Measurements from ENCODE around the gene FBXO38.

The FBXO38 gene

DNA sequence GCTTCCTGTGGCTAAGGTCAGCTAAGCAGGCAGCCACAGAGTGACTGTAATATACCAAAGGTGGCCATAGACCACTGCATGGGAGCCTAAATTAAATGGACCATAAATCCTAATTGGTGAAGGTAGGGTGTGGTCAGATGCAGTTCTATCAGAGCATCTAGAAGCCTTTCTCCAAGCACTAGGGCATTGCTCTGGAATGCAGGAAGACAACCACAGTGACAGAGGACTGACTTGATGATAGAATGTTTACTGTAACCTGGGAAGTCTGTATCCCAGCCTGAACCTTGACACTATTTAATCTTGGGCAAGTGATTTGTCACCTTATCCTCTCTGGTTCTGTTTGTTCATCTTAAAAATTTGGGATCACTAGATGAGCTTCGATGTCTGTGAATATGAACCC, 2.3 kb downstream of the FBXO38 start:
- DNase-seq (ENCODE audit: low read depth in 2 of 2): no peak

DNA sequence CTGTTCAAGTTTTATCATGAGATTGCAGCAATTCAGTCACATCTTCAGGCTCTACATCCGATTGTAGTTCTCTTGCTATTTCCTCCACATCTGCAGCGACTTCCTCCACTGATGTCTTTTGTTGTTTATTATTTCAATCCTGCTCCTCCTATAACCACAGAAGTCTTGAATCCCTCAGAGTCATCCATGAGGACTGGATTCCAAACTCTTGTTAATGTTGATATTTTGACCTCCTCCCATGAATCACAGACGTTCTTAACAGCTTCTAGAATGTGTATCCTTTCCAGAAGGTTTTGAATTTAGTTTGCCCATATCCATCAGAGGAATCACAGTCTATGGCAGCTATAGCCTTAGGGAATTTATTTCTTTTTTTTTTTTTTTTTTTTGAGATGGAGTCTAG, 3.6 kb downstream of the FBXO38 start:
- no peak for DNase-seq (ENCODE audit: low read depth in 2 of 2)

DNA sequence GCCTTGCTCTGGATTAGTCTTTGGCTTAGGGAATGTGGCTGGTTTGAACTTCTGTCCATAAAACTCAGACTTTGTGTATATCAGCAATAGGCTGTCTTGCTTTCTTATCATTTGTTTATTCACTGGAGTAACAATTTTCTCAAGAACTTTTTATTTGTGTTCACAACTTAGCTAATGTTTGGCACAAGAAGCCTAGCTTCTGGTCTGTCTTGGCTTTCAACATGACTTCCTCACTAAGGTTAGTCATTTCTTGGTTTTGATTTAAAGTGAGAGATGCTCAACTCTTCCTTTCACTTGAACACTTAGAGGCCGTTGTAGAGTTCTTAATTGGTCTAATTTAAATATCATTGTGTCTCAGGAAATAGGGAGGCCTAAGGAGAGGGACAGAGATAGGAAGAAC, 4.9 kb downstream of the FBXO38 start:
- no peak for DNase-seq (ENCODE audit: low read depth in 2 of 2)

DNA sequence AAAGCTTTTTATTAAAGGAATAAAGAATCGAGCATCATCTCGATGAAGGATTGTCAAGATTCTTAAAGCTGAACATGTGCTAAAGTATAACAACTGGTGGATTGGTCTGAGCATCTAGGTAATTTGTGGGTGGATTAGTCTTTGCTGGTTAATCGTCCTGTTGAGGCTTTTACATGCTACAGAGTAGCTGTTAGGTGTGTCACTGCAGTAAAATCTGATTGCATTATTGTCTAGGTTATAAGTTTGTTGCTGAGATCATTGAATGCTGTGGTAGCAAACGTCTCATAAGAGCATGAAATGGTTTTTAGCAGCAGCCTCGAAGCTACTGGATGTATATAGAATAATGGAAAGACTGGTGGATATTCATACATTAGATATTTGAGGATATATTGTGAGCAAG, 7.2 kb downstream of the FBXO38 start:
- no peak for DNase-seq (ENCODE audit: low read depth in 2 of 2)

DNA sequence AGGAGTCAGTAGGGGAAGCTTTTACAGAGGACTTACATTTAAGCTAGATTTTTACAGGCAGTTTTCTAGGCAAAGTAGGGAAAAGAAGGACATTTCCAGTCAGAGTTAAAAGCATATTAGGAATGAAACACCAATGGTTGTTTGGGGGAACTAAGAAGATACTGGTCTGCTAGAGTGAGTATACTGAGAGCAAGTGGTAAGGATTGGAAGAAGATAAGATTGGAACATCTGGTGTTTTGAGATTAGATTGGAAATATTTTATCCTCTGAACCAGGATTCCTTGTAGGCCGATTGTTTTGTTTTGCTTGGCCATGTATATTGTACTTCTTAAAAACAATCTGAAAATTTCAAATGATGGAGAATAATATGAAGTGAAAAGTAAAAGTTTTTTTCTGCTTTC, 7.7 kb downstream of the FBXO38 start:
- no peak for DNase-seq (ENCODE audit: low read depth in 2 of 2)

DNA sequence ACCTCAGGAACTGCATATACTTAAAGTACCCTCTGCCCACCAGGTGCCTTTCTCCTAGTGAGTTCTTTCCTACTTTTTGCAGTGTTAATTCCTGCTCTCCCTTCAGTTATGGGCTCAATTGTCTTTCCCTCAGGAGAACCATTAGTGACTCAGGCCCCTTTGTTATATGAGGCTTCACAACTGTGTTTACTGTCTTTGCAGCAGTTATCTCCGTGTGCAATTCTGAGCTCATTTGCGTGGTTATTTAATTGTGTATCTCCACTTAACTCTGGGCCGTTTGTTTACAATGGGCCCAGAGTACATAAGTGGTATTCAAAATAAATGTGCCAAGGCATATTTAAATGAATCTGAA, 9.6 kb downstream of the FBXO38 start:
- DNase-seq (ENCODE audit: low read depth in 2 of 2): no peak

DNA sequence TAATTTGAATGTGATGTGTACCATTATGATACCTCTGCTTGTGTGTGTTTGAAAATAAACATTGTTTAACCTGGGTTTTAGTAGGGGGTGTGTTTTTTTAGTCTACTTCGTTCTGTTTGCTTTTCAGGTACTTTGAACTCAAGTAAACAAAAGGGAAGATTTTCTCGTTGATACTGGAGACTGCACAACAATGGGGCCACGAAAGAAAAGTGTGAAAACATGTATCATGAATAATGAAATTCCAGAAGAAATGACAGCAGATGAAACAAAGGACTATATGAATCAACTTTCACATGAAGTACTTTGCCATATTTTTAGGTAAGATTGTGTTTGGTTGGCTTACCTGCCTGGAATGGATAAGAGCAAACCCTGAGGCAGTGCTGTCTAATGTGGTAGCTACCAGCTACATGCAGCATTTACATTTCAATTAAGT, 10.8 kb downstream of the FBXO38 start:
- no peak for DNase-seq (ENCODE audit: low read depth in 2 of 2)

DNA sequence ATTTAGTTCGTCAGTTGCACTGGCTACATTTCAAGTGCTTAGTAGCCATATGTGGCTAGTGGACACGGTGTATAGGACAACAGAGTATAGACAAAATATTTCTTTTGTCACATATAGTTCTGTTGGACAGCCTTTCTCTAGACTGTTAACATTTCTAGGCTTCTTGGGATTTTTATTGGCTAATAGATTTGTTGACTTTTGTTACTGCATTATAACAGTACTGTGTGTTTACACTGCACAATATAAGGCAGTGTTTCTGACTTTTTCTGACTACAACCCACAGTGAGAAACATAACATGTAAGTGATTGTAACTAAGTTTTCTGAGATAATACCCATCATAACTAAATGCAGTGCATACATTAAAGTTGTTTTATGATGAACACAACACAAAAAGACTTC, 11.3 kb downstream of the FBXO38 start:
- no peak for DNase-seq (ENCODE audit: low read depth in 2 of 2)

DNA sequence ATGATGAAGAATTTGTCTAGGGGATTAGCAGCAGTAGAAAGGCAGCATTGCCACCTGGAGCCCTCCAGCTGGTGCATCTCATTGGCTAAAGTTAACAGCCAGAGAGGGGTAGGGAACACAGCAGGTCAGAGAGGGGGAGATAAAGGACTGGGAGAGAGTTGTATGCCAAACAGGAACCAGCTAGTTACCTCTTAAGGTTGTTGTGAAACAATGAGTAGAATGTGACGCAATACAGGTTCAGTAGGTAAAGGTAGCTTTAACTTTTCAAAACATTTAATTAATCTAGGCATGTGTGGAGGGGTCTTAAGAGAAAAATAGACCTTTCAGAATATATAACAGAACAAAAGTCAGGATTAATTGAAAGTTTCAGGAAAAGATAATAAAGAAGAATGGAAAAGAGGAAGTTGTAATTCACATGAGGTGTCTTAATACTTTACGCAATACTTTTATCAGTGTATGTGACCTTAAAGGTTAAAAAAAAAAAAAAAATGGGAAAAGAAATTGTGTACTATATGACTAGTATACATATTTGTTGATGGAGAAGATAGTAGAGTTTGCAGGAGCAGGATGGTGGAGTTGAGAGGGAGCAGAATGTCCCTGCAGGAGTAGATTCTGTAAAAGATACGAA, 14.3 kb downstream of the FBXO38 start:
- DNase-seq (ENCODE audit: low read depth in 2 of 2): no peak

DNA sequence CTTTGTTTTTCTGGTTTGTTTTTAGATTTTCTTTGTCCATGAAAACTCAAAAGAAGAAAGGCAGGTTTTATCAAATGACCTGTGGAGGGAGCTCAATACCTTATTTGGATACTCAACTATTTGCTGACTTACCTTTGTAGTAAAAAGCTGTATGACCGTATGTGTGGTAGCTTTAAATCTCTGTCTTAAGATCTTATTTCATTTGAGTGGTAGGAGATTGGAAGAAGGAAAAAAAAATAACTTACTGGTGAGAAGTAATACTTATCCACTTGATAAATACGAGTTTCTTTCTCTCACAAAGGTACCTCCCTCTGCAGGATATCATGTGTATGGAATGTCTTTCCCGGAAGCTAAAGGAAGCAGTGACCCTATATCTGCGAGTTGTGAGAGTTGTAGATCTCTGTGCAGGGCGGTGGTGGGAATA, 15.0 kb downstream of the FBXO38 start:
- DNase-seq (ENCODE audit: low read depth in 2 of 2): no peak

DNA sequence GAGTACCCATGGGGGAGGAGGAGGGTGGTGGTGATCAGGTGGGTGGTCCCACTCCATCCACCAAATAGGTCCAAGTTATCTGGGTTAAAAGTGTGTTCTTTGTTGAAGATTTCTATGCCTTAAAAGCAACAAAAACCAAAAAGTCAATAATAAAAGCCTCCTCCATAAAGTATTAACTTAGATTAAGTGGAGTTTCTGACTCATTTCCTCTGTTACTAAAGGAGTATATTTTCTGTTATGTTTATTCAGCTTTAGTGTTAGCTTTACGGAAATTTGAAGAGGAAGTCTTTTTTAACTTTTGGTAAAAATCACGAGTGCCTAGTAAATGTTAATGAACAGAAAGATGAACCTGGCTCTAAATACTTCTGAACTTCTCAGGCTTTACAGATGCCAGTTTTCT, 17.8 kb downstream of the FBXO38 start:
- no peak for DNase-seq (ENCODE audit: low read depth in 2 of 2)

DNA sequence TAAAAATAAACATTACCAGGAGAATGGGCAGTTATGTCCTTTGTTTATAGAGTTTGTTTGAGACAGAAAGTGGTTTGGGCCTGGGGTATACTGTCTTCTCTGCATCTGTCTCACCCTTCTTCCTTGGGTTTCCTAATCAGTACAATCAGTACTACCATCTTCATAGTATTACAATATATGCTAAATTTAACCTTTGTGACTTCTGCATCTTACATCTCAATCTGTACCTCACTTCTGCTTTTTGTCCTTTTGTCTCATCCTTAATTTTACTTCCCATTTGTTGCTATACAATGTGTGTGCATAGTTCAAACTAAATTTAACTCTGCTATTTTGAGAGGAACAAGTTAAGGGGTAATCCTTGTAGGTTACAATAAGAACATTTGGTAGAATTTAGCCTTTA, 19.6 kb downstream of the FBXO38 start:
- no peak for DNase-seq (ENCODE audit: low read depth in 2 of 2)

DNA sequence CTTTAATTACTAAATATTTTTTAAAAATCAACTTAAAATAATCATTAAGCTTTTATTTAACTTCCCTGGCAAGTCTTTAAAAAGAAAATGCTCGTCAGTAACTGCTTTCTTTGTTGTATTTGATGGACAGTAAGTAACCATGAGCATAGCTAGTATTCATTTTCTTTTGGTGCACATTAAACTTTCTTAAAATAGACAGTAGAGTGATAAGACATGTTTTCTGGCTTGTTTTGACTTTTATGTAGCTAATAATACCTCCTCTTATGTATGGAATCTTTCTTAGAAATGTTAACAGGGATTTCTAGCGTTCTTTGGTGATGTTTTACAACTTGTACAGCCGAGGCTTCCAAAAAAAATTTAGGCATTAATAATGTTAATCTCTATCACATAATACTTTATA, 22.6 kb downstream of the FBXO38 start:
- DNase-seq (ENCODE audit: low read depth in 2 of 2): no peak

DNA sequence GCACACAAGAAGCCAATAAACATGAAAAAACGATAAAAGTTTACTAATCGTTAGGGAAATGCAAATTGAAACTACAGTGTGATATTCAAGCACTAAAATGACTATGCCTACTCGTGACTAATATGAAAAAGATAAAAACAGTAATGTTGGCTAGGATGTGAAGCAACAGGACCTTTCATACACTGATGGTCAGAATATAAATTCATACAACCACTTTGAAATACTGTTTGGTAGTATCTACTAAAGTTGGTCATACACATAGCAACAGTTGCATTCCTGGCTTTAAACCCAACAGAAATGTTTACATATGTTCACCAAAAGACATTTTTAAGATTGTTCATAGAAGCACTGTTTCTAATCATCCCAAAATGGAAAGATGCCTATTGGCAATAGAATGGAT, 24.3 kb downstream of the FBXO38 start:
- DNase-seq (ENCODE audit: low read depth in 2 of 2): no peak

DNA sequence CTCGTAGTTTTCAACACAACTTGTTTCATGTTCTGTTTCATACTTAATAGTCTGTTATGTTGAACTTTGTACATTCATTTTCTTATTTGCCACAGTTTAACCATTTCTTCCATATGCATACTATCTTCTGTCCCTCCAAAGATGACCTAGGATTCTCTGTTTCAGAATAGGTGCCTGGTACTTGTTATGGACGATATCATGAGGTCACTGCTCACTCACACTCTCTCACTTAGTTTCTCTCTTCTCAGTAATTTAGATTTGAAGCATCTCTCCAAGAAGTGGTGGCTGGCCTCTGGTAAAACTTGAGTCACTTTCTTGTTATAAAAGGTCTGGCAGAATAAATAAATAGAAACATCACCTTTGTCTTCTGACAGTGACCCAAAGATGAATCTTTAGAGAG, 28.4 kb downstream of the FBXO38 start:
- no peak for DNase-seq (ENCODE audit: low read depth in 2 of 2)

DNA sequence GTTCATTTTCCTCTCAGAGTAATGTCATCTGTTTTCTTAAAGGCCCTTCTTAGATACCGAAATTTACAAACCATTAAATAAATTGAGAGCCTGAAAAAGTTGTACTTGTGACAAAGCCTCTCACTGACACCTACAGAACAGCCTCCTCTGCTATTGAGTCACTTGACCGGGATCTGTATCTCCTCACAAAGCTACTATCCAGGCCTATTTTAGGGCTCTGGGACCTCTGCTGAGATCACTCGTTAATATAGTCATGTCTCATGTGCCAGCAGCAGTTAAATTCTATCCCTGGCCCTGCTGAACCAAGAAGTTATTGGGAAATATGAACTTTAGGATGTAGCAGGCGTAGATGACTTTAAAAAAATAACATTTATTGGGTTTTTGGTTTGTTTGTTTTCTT, 31.1 kb downstream of the FBXO38 start:
- DNase-seq (ENCODE audit: low read depth in 2 of 2): no peak

DNA sequence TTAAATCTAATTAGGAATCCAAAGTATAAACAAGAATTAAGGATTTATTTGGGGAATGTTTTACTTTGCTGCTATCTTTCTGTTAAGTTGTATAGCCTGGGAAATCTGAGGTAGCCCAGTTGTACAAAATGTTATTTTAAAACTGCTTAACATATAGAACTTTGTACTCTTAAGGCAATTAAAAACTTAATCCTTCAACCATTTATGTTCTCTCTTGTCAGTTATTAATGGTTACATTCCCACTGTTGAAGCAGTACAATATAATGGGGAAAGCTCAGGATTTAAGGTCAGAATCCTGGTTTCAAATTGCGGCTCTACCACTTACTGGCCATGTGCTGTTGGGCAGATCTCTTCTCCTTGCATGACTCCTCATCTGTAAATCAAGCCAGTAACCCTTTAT, 32.7 kb downstream of the FBXO38 start:
- DNase-seq (ENCODE audit: low read depth in 2 of 2): no peak

DNA sequence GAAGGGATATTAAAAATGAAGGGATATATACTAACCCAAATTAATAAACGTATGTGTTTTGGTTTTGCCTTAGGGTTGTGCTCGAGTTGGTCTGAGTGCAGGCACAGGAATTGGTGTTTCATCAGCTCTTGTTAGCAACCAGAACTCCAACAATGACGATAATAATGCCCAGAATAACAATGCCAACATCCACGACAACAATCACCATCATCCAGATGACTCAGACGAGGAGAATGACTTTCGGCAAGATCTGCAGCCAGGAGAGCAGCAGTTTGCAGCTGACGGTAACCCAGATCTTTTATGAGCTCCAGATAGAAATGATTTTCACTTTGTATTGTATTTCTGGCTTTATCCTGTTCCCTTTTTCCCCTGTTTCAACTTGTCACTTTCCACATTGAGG, 33.2 kb downstream of the FBXO38 start:
- DNase-seq (ENCODE audit: low read depth in 2 of 2): no peak

DNA sequence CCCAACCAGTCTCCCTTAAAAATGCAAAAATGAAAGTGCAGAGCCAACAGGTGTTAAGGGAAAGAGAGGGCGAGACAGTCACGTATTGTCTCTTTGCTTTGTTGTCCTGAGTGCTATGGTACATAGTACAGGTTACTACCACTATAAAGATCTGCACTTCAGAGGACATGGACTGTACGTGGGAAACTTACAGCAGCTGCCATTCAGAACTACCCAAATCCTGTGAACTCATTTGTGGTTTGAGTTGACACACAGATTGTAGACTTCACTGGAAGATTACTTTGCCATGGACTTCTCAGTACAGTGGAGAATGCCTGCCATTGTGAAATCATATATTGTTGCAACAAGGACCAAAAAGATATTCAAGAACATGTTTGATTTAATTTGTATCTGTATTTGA, 34.8 kb downstream of the FBXO38 start:
- DNase-seq (ENCODE audit: low read depth in 2 of 2): no peak

DNA sequence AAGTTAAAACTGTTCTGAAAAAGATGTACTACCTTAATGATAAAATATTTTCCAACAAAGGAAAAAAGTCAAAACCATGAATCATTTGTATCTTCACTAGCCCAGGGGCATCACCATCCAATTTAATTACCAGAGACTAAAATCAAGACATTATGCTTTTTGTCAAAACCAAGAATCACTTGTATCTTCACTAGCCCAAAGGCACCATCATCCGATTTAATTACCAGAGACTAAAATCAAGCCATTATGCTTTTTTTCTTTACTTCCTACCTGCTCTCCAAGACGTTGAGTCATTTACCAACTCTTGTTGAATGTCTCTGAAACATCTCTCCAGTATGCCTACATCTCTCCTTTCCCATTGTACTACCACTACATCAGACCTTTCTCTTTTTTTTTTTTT, 37.9 kb downstream of the FBXO38 start:
- DNase-seq (ENCODE audit: low read depth in 2 of 2): no peak

DNA sequence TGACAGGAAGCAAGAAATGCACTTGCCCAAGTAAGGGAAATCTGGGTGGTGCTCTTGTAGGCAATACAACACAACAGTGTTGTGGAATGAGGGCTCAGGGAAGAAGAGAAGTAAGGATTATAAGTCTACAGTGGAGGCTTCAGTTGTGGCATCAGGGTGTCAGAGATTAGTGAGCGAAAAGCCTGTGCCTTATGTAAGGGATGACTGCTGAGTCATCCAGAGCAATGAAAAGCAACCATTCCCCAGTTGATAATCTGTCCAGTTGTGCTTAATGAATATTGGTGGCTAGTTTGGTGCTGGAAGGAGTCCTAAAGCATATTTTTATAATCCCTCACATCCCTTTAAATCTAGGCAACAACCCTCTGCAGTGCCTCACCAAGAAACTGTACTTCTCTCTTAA, 42.0 kb downstream of the FBXO38 start:
- no peak for DNase-seq (ENCODE audit: low read depth in 2 of 2)

DNA sequence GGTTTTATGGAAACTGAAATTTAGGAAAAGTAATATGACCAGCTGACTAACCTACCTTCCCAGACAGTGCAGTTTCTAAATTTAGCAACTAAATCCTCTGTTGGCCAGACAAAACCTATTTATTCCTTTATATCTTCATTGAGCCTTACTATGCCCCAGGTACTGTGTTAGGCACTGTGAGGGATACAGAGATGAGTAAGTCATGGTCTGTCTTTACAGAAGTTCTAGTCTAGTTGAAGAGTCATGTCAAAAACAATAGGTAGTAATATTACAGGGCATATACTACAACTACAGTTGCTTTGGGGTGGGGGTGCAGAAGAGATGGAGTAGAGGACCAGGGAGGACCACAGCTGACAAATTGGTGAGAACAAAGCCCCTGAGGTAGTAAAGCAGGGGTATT, 42.8 kb downstream of the FBXO38 start:
- no peak for DNase-seq (ENCODE audit: low read depth in 2 of 2)

DNA sequence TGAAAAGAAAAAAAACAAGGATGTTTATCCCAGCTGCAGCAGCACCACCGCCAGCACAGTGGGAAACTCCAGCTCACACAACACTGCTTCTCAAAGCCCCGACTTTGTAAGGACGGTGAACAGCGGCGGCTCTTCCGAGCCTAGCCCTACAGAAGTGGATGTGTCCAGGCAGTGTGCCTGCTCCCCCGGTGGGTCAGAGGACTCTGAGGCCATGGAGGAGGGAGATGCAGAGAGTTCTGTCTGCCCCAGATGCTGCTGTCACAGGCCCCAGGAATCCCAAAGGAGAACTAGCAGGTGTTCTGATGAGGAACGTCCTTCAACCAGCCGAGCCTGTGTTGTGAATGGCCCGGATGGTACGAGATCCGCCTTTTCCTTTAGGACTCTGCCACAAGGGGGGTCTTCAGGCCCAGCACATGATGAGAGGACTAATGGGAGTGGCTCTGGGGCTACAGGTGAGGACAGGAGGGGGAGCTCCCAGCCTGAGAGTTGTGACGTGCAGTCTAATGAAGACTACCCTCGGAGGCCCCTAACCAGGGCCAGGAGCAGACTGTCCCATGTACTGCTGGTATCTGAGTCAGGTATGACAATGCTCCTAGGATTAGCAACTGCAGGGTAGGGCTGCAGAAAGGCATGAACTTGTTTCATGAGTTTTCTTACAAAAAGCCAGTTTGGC, 43.7 kb downstream of the FBXO38 start:
- no peak for DNase-seq (ENCODE audit: low read depth in 2 of 2)

DNA sequence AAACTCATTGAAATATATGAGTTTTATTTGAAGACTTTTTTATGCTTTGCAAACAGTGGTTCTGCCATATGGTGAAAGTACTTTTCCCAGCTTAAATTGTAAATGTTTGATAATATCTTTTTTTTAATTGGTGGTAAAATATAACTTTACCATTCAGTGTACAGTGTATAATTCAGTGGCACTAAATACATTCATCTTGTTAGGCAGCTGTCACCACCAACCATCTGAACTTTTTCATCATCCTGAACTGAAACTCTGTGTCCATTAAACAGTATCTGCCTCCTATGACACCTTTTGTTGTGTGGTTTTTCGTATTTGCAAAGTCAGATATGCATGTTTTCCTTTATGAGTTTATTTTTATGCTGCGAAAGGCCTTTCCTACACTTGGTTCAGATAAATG, 45.1 kb downstream of the FBXO38 start:
- DNase-seq (ENCODE audit: low read depth in 2 of 2): no peak

Measured in stimulated activated CD4-positive, alpha-beta T cell treated with anti-CD3 and anti-CD28 coated beads, Interleukin-12 subunit alpha, Interleukin-12 subunit beta, amount 100 ng/mL, for 24 hours (primary cell).